Measurements from ENCODE around the gene NANOS2. TPM values are rescaled to one million over a fixed set of nuclear protein-coding genes. Genes with fewer than 3 reads are reported as not detected.
"Not testable (repeated sequence)": the region's sequence is repeated elsewhere in the genome, so short reads cannot be mapped to it uniquely, and the experiment has no call there.

NANOS2 gene
- total RNA-seq, 1 experiment from 2014 or later, result not detected

DNA sequence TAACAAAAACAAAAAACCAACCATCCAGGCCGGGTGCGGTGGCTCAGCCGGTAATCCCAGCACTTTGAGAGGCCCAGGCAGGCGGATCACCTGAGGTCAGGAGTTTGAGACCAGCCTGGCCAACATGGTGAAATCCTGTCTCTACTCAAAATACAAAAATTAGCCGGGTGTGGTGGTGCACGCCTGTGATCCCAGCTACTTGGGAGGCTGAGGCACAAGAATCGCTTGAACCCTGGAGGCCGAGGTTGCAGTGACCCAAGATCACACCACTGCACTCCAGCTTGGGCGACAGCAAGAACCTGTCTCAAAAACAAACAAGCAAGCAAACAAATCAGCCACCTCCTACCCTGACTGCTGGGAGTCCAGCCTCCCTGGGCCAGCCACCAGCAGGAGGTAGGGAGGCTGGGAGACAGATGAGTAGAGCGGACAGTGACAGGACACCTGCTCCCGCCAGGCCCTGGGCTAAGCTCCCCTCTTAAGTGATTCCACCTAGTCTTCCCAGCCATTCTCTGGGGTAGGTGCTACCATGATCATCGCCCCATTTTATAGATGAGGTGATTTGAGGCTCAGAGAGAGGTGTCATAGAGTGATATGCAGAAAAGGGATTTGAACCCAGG lies 18.5 kb downstream of the NANOS2 start:
- not testable (repeated sequence) for DNase-seq (ENCODE audit: low spot score)

DNA sequence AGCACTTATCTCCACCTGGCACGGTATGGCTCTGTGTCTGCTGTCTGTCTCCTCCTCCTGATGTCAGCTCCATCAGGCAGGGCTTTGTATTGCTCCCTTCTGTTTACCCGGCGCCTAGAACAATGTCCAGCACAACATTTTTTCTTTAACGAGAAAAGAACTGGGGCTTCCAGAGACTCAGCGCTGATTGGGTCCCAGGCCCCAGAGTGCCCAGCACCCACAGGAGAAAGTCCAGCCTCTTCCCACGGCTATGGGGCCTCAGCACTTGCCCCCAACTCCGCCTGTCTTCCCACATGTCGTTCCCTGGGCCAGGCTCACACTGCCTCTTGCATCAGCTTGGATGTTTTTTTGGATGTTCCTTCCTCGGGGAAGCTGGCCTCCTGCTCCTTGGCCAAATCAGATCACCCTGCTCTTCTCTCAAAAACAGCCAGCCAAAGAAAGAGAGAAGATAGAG lies 19.0 kb downstream of the NANOS2 start:
- no peak for DNase-seq (ENCODE audit: low spot score)

DNA sequence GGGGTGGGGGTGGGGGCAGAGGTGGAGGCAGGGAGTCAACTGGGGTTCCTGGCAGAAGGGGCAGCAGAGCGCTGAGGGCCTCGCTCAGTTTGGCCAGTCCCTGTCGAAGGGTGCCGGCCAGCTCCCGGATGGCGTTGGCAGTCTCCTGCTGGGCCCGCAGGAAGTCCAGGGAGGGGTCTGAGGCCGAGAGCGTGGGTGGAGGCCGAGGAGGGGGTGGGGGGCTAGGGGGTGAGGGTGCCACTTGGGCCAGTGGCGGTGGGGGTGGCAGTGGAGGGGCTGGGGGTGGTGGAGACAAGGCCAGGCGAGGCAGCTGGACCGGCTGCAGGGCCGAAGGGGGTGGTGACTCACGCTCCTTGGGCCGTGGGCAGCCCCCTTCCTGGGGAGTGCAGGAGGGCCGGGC lies 23.7 kb downstream of the NANOS2 start:
- no peak for DNase-seq (ENCODE audit: low spot score)

DNA sequence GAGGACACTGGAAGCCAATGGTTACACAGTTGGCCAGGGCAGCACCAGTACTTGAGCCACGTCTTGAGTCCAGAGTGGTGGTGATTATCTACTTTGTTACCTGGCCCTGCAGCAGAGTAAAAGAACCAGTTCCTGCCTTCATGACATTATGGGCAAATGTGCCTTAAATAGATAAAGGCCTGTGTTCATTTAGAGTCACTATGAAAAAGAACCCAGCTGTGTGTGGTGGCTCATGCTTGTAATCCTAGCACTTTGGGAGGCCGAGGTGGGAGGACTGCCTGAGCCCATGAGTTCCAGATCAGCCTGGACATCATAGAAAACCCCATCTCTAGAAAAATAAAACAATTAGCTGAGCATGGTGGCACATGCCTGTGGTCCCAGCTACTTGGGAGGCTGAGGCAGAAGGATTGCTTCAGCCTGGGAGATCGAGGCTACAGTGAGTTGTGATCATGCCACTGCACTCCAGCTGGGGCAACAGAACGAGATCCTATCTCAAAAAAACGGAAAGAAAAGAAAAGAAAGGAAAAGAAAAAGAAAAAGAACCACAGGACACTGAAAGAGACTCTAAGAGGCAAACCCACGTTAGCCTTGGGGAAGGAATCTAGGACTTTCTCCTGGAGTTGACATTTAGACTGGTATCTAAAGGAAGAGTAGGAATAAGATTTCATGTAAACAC lies 25.2 kb downstream of the NANOS2 start:
- no peak for DNase-seq (ENCODE audit: low spot score)

DNA sequence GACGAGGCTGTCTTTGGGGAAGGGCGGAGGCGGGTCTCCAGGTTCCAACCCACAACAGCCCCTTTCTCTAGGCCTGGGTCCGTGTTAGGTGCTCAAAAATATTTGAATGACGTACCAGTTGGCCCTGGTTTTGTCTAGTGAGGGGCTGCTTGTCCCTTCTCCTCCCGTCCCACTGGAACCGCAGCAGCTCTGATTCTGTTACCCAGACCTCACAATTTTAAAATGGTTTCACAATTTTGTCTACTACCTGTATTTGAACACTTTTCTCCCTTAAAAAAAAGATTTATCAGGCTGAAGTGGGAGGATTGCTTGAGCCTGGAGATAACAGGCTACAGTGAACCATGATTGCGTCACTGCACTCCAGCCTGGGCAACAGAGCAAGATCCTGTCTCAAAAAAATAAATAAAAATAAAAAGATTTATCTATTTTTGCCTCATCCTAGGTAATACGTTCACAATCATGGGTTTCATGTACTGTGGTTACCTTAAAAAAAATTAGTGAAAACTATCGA lies 27.3 kb downstream of the NANOS2 start:
- no peak for DNase-seq (ENCODE audit: low spot score)

DNA sequence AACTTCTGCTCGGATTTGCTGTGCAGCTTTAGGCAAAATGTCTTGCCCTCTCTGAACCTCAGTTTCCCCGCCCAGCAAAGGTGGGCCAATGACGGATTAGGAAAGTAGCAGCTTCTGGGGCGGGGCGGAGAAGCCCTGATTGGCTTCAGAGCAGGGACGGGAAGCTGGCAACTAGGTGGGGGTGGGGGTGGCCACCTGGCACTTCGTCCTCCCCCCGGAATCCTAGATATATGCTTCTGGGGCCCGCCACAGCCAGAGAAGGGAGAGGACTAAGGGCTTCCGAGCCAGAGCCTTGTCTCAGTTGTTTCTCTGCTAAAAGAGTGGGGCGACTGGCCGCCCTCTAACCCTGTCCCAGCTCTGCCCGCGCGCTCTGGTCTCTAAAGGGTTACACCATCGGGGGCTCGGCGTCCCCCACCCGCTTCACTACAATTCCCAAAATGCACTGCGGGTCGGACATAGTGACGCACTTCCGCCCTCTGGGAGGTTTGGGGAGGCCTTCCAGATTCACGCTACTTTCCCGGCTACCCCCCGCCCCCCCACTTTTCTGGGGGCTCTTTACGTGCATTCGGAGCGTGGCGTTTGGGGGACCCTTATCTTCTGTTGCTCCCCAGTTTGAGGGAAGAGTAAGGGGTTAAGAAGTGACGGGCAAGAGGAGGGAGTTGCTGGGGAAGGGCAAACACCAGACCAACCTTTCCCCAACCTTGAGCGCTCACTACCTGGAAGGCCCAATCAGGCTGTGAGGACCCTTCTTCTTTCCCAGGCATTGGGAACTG lies 28.0 kb downstream of the NANOS2 start:
- DNase-seq (ENCODE audit: low spot score), result peak; percentile 99

DNA sequence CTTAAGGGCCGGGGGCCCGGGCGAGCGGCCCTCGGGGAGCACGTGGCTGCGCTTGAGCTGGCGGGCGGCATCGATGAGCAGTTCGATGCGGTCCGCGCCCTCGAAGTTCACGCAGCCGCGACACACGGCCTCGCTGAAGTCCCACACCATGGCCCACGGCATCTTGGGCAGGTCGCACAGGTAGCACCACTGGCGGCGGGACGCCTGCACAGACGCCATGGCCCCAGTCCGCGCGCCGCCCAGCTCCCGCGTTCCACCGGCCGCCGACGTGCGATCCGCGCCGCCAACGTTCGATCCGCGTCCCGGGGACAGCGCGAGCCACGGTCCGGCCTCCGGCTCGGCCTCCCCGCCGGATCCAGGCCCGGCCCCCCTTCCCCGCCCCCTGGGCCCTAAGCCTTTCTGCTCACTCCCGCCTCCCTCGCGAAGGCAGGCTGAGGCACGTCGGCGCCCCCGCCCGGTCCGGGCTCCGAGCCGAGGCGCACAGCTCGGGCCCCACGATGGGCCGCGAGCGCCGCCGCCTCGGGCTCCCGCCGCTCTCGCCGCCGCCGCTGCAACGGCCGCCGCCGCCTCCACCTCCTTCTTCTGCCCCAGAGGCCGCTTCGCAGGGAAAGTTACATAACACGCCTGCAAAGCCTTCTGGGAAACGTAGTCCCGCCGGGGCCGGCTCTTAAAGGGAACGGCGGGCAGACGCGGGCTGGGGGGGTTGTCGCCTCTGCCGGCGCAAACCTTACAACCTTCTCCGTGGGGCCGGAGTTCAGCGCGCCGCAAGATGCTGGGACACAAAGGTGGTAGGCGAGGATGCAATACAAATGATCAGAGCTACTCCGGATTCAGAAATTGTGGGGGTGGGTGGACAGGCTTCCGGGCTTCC lies 28.8 kb downstream of the NANOS2 start, which contains the start of gene IRF2BP1:
Gene IRF2BP1 (minus strand): TSS at position 586 of the 871 bp plus-strand sequence. CDS start 367 bp downstream, at position 219.
- DNase-seq (ENCODE audit: low spot score), result peak; percentile 98

DNA sequence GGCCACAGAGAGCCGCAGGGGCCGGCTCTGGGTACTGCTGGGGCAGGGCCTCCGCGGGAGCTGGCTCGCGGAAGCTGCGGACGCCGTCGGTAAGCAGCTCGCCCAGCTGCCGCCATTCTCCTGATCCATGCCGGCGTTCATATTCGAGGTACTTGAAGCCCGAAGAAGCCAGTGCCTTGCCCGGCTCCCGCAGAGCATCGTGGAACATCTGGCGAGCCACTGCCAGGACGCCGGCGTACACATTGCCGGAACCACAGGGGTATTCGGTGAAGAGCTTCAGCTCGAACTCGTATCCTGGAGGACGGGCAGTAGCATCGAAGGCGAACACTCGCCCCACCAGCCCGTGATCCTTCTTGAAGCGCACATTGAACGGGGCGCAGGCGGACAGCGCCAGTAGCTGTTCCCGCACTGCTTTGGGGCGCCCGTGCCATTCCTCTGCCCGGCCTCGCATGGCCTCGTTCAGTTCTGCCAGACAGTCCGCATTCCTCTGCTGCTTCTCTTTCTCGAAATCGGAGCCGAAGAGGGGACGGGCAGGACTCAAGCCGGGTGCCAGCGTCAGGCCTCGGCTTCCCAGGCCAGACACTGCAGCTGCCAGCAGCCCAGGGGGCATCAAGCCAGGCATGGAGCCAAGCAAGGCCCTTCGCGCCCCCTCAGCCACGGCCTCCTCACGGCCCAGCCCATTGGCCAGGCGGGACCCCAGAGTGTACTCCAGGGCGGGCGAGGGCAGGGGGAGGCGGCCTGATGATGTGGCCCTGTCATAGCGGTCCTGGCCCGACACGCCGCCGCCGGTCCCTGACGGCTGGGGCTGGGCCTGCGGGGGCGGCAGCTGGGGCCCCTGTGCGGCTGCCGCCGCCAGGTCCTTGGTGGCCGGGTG lies 29.7 kb downstream of the NANOS2 start:
- no peak for DNase-seq (ENCODE audit: low spot score)

DNA sequence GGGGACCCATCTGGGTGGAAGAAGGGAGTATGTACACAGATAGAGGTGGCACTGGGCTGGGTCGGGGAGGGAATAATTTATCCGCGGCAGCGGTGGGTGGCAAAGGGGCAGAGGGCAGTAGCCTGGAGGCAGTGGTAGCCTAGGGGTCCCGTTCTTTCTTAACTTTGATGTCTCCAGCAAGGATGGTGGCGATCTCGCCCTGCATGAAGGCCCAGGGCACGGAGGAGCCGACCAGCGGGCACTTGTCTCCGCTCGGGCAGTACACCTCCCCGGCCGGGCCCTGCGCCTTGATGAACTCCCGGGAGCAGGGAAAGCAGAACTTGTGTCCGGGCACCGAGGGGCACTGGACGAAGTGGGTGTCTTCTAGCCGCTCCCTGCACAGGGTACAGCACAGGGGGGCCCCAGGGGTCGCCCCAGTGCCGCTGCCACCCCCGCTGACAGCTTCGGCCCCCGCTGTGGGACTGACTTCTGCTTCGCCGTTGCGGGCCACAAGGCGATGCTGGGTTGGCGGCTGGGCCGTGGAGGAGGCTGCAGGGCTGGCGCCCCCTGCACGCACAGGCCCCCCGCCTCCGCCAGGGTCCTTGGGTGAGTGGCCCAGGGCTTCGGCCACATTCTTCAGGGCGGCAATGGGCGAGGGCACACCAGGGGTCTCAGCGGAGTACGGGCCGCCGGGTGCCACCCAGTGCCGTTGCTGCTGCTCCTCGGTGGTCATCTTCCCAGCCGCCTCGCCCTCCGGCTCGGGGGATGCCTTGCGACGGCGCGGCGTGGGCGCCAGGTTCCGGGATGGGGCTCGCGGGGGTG lies 30.5 kb downstream of the NANOS2 start:
- no peak for DNase-seq (ENCODE audit: low spot score)

DNA sequence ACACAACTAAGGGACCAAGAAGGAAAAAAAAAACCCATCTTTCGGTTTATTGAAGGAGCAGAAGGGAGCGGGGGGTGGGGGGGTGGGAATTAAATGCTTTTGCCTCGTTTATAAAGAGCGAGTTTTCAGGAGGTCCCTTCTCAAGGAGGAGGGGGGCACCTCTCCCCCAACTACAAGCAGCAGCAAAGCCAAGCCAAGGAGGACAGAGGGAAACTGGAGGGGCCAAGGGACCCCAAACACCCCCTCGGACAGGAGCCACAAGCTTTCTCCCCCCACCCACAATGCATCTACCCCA lies 31.0 kb downstream of the NANOS2 start:
- no peak for DNase-seq (ENCODE audit: low spot score)

DNA sequence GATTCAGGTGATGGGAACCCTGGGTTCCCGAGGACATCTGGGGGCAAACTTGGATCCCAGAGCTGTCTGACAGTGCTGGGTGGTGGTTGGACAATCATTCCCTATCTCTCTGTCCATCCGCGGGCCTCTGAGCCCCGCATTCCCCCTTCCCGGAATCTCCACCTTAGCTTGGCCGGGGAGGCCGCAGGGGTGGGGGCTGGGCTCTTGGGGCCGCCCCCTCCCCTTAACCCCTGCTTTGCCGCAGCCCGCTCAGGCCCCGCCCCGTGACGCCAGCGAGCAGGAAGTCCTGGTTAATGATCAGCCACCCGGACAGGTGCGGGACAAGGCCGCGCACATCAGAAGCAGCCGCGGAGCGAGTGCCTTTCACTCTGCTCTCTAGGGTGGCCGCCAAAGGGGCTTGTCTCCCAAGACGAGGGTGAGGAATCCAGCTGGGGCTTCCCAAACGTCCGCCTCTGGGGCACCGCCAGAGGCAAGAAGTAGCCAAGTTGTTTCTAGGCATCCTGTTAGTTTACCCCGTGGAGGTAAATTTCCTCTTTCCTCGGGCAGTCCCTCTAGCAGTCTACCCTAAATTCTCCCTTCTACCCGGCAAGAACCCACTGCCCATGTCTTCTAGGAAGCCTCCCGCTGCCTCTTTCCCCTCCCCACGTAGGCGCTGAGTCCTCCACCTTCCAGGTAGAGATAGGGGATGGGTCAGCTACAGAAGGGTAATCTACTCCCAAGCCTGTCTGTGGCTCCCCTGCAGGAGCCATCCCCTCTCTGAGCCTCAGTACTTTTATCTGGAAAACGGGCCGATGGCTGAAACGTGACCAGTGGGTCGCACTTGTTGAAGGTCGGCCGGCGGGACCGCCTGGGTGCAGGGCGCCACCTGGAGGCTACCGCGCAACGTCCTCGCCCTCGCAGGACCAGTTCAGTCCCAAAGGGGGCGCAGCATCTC lies 31.7 kb downstream of the NANOS2 start:
- peak; percentile 98 for DNase-seq (ENCODE audit: low spot score)

DNA sequence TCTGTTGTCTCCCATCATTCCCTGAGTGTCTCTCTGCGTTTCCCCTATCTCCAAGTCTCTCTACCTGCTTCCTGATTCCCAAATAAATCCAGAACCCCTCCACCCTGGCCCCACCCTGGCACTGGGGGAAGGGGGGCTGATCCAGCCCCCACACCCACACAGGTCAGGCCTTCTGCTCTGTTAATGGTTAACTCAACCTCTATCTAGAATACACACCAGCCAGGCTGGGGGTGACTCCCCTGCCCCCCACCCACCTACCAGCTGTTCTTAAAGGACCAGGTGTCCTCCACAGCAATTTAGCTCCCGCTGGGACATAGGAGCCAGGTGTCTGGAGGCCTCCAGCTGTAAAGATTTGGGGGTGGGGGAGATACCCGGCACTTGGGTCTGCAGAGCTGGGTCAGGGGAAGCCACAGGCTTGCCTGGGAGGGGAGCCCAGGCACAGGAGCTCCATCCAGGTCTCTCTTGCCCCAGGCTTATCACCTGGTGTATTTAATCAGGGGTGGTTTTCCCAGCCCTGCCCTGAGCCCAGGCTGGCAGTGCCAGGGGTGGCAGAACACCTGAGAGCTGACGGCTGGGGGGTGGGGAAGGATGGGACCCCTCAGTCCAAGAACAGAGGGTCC lies 32.6 kb downstream of the NANOS2 start:
- DNase-seq (ENCODE audit: low spot score), result peak; percentile 81

DNA sequence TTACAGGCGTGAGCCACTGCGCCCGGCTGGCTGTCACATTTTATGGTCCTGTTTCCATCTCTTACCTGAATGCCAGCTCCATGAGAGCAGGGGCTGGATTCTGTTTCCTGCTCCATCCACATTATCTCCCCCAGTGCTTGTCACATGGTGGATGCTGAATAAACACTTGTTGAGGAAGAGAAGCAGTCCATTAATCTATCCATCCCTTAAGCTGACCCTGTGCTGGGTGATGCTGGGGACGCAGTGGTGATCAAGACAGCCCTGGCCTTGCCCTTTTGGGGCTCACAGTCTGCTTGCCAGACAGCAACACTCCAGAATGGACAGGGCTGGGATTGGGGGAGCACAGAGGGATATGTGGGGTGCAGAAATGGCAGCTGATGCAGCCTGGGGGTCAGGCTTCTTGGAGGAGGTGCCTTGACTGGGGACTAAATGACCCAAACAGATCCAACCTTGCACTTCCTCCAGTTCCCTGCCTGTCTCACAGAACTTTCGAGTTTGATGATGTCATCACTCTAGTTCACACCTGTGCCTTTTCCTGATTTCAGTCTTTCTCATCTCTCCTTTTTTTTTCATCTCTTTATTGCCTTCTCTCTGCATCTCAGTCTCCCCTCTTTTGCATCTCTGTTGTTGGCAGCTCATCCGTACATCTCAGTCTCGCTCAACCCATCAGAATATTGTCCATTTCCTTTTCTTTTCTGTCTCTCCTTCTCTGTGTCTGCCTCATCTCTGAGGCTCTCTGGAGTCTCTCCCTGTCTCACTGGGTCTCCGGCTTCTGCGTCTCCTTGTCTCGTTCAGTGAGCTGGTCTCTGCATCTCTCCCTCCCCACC lies 33.3 kb downstream of the NANOS2 start:
- DNase-seq (ENCODE audit: low spot score), result peak; percentile 21

DNA sequence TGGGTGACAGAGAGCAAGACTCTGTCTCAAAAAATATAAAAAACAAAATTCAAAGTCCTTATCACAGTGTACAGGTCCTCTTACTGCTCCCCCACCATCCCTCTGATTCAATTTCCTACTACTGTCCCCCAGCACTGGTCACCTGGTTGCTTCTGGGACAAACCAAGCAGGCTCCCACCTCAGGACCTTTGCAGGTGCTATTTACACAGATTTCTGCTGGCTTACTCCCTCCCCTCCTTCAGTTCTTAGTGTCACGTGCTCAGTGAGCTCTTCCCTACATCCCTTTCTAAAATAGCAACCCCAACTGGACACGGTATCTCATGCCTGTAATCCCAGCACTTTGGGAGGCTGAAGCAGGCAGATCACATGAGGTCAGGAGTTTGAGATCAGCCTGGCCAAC lies 34.6 kb downstream of the NANOS2 start:
- DNase-seq (ENCODE audit: low spot score), result no peak

DNA sequence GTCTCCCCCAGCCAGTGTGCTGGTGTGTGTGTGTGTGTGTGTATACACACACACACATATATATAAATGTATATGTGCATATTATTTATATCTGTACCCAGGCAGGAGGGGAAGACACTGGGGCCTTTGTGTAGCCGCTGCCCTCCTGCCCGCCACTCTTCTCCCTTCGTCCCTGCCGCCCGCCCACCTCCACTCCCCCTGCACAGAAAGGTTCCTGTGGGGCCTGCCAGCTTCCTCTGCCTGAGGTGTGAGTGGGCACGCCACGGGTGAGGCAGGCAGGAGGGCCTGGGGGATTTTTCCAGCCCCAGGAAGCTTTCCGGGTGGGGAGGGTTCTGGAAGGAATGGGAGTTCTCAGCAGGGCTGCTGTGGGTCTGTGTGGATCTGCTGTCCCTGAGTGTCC lies 35.5 kb downstream of the NANOS2 start:
- DNase-seq (ENCODE audit: low spot score), result peak; percentile 26

DNA sequence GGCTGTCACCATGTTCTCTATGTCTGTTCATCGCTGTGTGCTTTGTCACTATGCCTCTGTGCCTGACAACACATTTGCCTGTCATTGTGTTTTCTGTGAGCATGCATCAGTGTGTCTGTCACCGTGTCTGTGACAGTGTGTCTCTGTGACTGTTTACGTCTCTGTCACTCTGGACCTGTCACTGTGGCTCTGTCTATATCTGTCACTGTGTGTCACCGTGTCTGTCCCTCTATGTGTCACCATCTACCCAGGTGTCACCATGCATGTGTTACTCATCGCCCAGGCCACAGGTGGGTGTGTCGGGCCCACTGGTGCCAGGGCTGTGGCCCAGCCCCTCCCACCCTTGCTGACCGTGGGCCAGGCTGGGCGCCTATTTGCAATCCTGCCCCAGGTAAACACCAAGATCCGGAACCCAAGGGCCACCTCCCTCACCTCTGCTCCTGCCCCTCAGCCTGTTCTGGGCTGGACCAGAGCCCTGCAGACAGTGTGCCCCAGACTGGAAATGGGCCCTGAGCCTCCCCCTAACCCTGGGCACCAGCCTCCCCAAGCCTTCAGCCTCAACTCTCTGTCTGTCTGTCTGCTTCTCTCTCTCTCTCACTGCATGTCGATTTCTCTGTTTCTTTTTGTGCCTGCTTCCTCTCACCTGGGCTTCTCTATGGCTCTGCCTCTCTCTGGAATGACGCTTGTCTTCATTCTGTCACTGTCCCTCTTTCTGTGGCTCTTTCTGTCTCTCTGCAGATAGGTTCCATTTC lies 36.4 kb downstream of the NANOS2 start:
- DNase-seq (ENCODE audit: low spot score), result peak; percentile 85

Data from HT-29 (cell line).